ENCODE results near the gene OR52D1. TPM values are rescaled to one million over a fixed set of nuclear protein-coding genes. Genes with fewer than 3 reads are reported as not detected.

OR52D1 gene
- total RNA-seq, 1 donor from 2014 or later: not detected

GRCh38 chr11:5514841-5515240 is 26.4 kb downstream of the OR52D1 start:
- DNase-seq: no peak

GRCh38 chr11:5516599-5516998 is 28.1 kb downstream of the OR52D1 start, which contains the start of gene UBQLNL:
UBQLNL (minus strand) TSS chr11:5516699; CDS start chr11:5516441, 258 bp downstream.
- no peak for DNase-seq

- no peak for DNase-seq
These were observed 33.1 kb downstream of the OR52D1 start for GRCh38 chr11:5521540-5521939.

GRCh38 chr11:5522308-5522707 is 33.8 kb downstream of the OR52D1 start:
- no peak for DNase-seq

- DNase-seq: no peak
These were observed 36.3 kb downstream of the OR52D1 start for GRCh38 chr11:5524756-5525155.

- DNase-seq: no peak
These were observed 39.2 kb downstream of the OR52D1 start for GRCh38 chr11:5527716-5528115.

GRCh38 chr11:5528495-5528894 is 40.0 kb downstream of the OR52D1 start:
- no peak for DNase-seq

GRCh38 chr11:5531053-5531831 is 42.8 kb downstream of the OR52D1 start:
- no peak for DNase-seq

GRCh38 chr11:5534046-5534445 is 45.6 kb downstream of the OR52D1 start:
- no peak for DNase-seq

- no peak for DNase-seq
These were observed 48.0 kb downstream of the OR52D1 start for GRCh38 chr11:5536482-5536881.

Other genes with a start within 250 kb of the OR52D1 start
- not detected in 2 replicates for gene HBG1, start 238.8 kb upstream of the OR52D1 start, total RNA-seq
- not detected in 2 replicates for gene HBG2, start 233.9 kb upstream of the OR52D1 start, total RNA-seq
- not detected in 2 replicates for gene HBE1, start 218.7 kb upstream of the OR52D1 start, total RNA-seq
- gene OR51B4, start 186.7 kb upstream of the OR52D1 start, total RNA-seq: not detected in 2 replicates
- gene OR51B2, start 164.4 kb upstream of the OR52D1 start, total RNA-seq: not detected in 2 replicates
- gene OR51B5, start 145.2 kb upstream of the OR52D1 start, total RNA-seq: not detected in 2 replicates
- gene OR51B6, start 137.2 kb upstream of the OR52D1 start, total RNA-seq: not detected in 2 replicates
- not detected in 2 replicates for gene OR51M1, start 104.9 kb upstream of the OR52D1 start, total RNA-seq
- not detected in 2 replicates for gene OR51Q1, start 66.6 kb upstream of the OR52D1 start, total RNA-seq
- not detected in 2 replicates for gene OR51I1, start 47.2 kb upstream of the OR52D1 start, total RNA-seq
- gene OR51I2, start 39.4 kb upstream of the OR52D1 start, total RNA-seq: not detected in 2 replicates
- gene UBQLN3, start 21.3 kb downstream of the OR52D1 start, total RNA-seq: not detected in 2 replicates
- gene UBQLNL, start 28.0 kb downstream of the OR52D1 start, total RNA-seq: 0.05 TPM in 1 of 2 replicates, not detected in the other
- not detected in 2 replicates for gene OR52H1, start 59.9 kb downstream of the OR52D1 start, total RNA-seq
- gene OR52B6, start 92.2 kb downstream of the OR52D1 start, total RNA-seq: not detected in 2 replicates
- 1.0 and 3.3 TPM in 2 replicates for gene TRIM6, start 108.0 kb downstream of the OR52D1 start, total RNA-seq
- 16.3 and 17.0 TPM in 2 replicates for gene TRIM34, start 136.3 kb downstream of the OR52D1 start, total RNA-seq
- gene TRIM5, start 196.4 kb downstream of the OR52D1 start, total RNA-seq: 83.0 and 86.6 TPM in 2 replicates
- gene TRIM22, start 201.1 kb downstream of the OR52D1 start, total RNA-seq: 133 and 143 TPM in 2 replicates
- gene OR56B1, start 247.8 kb downstream of the OR52D1 start, total RNA-seq: not detected in 2 replicates